Right cardiac atrium (tissue), 5 donors: Measurements from ENCODE around the gene APBB2. TPM values are rescaled to one million over a fixed set of nuclear protein-coding genes. Genes with fewer than 3 reads are reported as not detected.
A peak's percentile ranks its signal among the peaks of the same experiment; 100 is the strongest.

Experiments
- ATAC-seq, 2 donors: fragments of 200-7000 bp; cut with Tn5 transposase; one replicate each; pipeline versions ENCODE4 v1.8.0 to v1.9.1; 2020; ENCODE audit warnings: moderate library complexity in 2 of 2, mild to moderate bottlenecking in 1 of 2
- DNase-seq, 3 donors: peaks; one replicate each; pipeline ENCODE4 v3.0.0-alpha.2; 2020
- H3K27ac ChIP-seq: one replicate; pipeline ENCODE4 v1.5.1; 2013; ENCODE audit warnings: mild to moderate bottlenecking, low read length, control low read depth, moderate library complexity
- H3K27me3 ChIP-seq: one replicate; pipeline ENCODE4 v1.6.1; 2013; ENCODE audit not compliant: control insufficient read depth, insufficient read depth
- H3K4me1 ChIP-seq: one replicate; pipeline ENCODE4 v1.6.1; 2013; ENCODE audit warnings: low read length; ENCODE audit not compliant: control insufficient read depth, insufficient read depth
- H3K4me3 ChIP-seq: one replicate; pipeline ENCODE4 v1.5.1; 2013; ENCODE audit warnings: low read length, control low read depth
- H3K9me3 ChIP-seq: one replicate; pipeline ENCODE4 v1.6.1; 2013; ENCODE audit warnings: low read length; ENCODE audit not compliant: control insufficient read depth
- WGBS: extraction: QIAGEN DNeasy Blood & Tissue Kit; methylation state at CpG from one replicate; pipeline ENCODE4 v1.1.7; 2013; 5-methylcytosine and 5-hydroxymethylcytosine counted together
- intact Hi-C, 4 donors: fragments of 100-400 bp; cut with DNase I; formaldehyde crosslinking; loops; one replicate each; pipeline versions ENCODE4 v1.11.0 to v1.14.0; 2022 to 2023
- polyA plus RNA-seq: library from polyadenylated mRNA; stranded (reverse); fragments of 200-250 nt; gene quantifications from one replicate; pipeline ENCODE4 v1.2.3, GENCODE V29; 2013
- total RNA-seq, 4 donors: library from RNA; stranded (reverse); fragmentation: NEBNext Ultra II Directional; extraction: Animal tissue kit (Norgen Biotek cat#: 25700); gene quantifications; one replicate each; pipeline ENCODE4 v1.2.1, GENCODE V29; 2021
- donor health status: healthy with polysubstance abuse.
- donor health status: DM: no; HTN: yes; CAD: no.
- donor health status: DM: no; HTN: no; CAD: no.
- donor health status: DM: no; HTN: yes; CAD: no; lungs with severe emphysema.
- donor health status: DM: yes; HTN: yes; CAD: no.

APBB2 gene
- total and polyA plus RNA-seq, 5 donors = 12.7 to 46.2 (median 37.0) TPM

DNA sequence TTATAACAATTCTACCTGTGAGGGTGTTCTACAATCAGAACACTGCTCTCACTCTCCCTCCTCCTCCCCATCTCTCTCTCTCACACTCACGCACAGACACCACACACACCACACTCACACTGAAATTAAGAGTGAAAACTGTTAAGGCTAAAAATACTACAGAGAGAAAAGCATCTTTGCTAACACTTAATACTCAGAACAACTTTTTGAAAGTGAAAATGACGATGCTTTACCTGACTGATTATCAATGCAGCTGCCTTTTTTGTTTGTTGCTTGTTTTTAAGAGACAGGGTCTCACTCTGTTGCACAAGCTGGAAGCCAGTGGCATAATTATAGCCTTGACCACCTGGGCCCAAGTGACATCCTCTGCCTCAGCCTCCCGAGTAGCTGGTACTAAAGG, 222.4 kb downstream of the APBB2 start:
- ATAC-seq = no peak
- 92% methylated on average over 3 of the region's 3 CpGs for WGBS
- H3K27me3 ChIP-seq = no peaks in the 10 kb centered on the region

DNA sequence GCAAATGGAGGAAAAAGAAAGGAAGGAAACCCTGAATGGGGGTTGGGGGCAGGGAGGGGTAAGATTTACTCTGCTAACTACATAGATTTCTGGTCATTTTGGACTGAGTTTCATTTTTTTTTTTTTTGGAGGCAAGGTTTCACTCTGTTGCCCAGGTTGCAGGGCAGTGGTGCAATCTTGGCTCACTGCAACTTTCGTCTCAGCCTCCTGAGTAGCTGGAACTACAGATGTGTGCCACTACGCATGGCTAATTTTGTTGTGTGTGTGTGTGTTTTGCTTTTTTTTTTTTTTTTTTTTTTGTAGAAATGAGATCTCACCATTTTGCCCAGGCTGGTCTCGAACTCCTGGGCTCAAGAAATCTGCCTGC, 223.5 kb downstream of the APBB2 start:
- H3K9me3 ChIP-seq = no peaks in the 10 kb centered on the region
- H3K4me3 ChIP-seq = no peak overlapping the region
- no peak overlapping the region for H3K27ac ChIP-seq
- ATAC-seq = no peak
- peaks cover 2% of the 10 kb centered on the region for H3K4me1 ChIP-seq
- 84% methylated on average over 3 of the region's 3 CpGs for WGBS
- no peaks in the 10 kb centered on the region for H3K27me3 ChIP-seq
- no peak for DNase-seq
- intact Hi-C loops = no loop called here

More for the DNA sequence above, 222.4 kb downstream of the APBB2 start:
- H3K4me3 ChIP-seq = no peak overlapping the region
- peaks cover 2% of the 10 kb centered on the region for H3K4me1 ChIP-seq
- intact Hi-C loops = no loop called here
- H3K27ac ChIP-seq = no peak overlapping the region
- H3K9me3 ChIP-seq = no peaks in the 10 kb centered on the region
- no peak for DNase-seq

DNA sequence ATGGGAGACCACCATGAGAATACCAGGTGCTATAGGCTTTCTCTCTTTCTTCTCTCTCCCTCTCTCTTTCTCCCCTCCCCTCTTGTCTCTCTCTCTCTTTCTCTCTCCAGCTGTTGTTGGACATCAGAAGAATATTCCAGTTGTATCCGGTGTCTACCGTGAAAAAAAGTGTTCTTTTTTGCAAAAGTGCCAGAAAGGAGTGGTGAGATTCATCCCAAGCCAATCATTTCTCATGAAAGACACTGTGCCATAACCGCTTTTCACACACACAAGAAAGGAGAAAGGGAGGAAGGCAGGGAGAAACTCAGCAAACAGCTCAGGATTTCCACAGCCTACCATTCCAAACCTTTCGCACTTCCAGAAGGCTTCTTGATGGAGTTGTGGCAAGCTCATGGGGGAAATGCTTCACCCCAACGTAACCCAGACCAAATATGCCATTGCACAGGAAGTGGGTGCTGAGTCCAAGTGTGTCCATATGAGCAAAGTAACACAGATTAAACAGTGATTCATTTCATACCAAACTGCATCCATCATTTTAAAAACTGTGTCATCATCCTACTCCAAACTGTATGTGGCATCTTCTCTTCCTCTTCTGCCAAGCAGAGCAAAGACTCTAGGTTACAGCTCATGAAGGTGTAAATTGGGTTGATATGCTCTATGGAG, 224.0 kb downstream of the APBB2 start:
- DNase-seq (no peak), ATAC-seq (peak in 1 of 2 donors; percentile 54)
- no peak overlapping the region for H3K4me3 ChIP-seq
- no peaks in the 10 kb centered on the region for H3K27me3 ChIP-seq
- intact Hi-C loops = no loop called here
- H3K4me1 ChIP-seq = peaks cover 2% of the 10 kb centered on the region
- WGBS = 75% methylated on average over 5 of the region's 5 CpGs
- H3K9me3 ChIP-seq = no peaks in the 10 kb centered on the region
- H3K27ac ChIP-seq = no peak overlapping the region

DNA sequence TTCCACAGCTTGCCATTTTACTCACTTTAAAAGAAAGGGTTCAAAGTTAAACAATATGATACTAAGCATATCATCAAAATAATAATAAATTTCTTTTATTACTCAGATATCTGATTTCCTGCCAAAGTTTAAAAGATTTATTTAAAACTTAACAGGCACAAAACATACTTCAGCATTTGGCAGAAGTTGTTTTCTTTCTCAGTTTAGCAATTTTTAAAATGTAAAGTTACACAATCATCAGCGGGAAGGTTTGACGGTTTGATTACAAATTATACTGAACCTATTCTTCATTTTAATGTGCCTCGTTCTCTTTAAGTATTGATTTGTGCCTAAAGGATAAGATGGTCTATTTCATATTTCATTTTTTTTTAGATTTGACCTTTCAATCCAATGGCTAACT, 227.2 kb downstream of the APBB2 start:
- no peak for DNase-seq
- Histone ChIP-seq H3K27me3 (no peaks in the 10 kb centered on the region), H3K9me3 (no peaks in the 10 kb centered on the region), H3K4me3 (no peak overlapping the region), H3K4me1 (peaks cover 5% of the 10 kb centered on the region), H3K27ac (no peak overlapping the region)
- intact Hi-C loops = loop anchor here in 1 of 4 donors (10.0 kb wide), 1 partner anchor 58 kb away; no protein-coding TSS in a partner anchor
- 84% methylated on average over 3 of the region's 3 CpGs for WGBS
- ATAC-seq = no peak

DNA sequence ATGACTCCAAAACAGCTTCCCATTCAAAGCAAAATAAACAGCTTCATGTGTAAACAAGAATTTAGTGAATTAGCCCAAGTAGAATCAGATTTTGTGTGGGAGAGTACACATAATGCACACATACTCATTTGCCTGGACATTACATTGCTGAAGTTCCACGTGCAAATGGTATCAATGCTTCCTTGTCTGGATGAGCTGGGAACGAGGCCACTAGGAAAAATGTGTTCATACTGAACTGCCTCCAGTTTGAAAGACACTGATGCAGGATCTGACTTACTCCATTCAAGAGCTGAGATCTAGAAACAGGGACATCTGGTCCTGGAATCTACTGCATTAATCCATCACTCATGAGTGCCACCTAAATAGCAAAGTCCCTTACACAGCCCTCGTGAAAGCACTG, 228.0 kb downstream of the APBB2 start:
- DNase-seq (no peak), ATAC-seq (no peak)
- Histone ChIP-seq H3K4me3 (no peak overlapping the region), H3K4me1 (peaks cover 7% of the 10 kb centered on the region), H3K9me3 (no peaks in the 10 kb centered on the region), H3K27me3 (no peaks in the 10 kb centered on the region), H3K27ac (no peak overlapping the region)
- 56% methylated on average over 3 of the region's 3 CpGs for WGBS
- intact Hi-C loops = loop anchor here in 1 of 4 donors (10.0 kb wide), 1 partner anchor 58 kb away; no protein-coding TSS in a partner anchor

DNA sequence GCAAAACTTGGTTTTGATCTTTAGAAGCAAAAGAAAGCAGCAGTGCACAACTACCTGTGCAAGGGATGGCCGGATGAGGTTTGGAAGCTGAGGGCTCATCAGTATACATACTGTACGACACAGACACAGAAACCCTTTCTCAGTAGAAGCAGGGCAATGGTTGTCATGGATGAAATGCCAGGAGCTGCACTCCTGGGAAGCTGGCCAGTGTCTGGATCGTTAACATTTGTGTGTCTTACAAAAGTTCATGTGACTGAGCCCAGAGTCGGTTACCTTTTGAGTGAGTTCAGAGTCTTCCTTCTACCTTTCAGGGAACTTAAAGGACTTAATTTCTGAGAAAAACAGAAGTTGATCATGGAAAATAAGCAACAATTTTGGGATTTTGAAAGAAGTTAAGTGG, 230.3 kb downstream of the APBB2 start:
- H3K9me3 ChIP-seq = no peaks in the 10 kb centered on the region
- peaks cover 7% of the 10 kb centered on the region for H3K4me1 ChIP-seq
- intact Hi-C loops = loop anchor here in 2 of 4 donors (5.0 to 10.0 kb wide), 2 partner anchors 61 to 228 kb away; partner anchors contain the start of gene APBB2 (in 1 of the 2)
- ATAC-seq (peak in 1 of 2 donors; percentile 42), DNase-seq (no peak)
- H3K4me3 ChIP-seq = no peak overlapping the region
- 55% methylated on average over 4 of the region's 4 CpGs for WGBS
- no peak overlapping the region for H3K27ac ChIP-seq
- no peaks in the 10 kb centered on the region for H3K27me3 ChIP-seq

DNA sequence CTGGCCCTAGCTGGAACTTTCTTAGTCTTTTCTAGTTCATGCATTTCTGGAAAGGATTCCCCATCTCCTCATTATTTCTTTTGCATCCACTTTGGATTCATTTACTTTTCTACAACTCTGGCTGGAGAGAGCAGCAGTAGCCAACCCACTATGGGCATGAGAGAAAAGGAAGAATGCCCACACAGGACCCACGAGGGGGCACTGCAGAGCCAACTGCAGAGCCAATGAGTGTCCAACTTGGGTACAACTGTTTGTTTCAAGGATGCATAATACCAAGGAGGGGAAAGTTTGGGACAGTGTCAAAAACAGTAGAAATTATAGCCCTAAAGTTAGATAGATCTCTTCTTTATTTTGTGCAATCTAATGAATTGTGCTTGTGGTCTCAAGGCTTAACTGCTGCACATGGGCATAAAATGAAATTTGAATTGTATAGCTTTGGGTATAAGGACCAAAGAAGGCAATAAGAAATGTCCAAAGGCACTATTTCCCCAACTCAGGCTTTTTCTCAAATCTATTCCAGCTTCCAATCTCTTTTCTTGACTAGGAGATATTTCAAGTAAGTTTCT, 233.9 kb downstream of the APBB2 start:
- Histone ChIP-seq H3K9me3 (no peaks in the 10 kb centered on the region), H3K27ac (no peak overlapping the region), H3K4me3 (no peak overlapping the region), H3K4me1 (peaks cover 8% of the 10 kb centered on the region), H3K27me3 (no peaks in the 10 kb centered on the region)
- ATAC-seq (peak; percentile 38 to 56), DNase-seq (no peak)
- 36% methylated on average over 1 of the region's 1 CpG for WGBS
- intact Hi-C loops = loop anchor here in 2 of 4 donors (5.0 to 10.0 kb wide), 2 partner anchors 64 to 232 kb away; partner anchors contain the start of gene APBB2 (in 1 of the 2)

DNA sequence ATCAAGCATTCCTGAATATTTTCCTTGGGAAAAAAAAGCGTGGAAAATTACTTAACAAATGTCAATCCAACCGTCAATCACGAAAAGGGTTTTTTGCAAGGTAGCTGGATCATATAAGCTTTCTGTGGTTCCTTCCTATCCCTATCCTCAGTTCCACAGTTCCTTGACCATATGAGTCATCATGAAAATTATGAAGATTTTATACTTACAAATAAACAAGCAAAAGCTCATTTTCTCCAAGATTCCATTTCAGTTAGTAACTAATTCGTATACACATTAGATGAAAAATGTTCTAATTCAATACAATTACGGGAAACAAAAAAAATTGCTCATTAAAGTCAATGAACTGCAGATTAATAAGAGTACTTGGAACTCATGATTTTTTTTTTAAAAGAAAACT, 235.8 kb downstream of the APBB2 start:
- H3K4me3 ChIP-seq = no peak overlapping the region
- intact Hi-C loops = loop anchor here in 2 of 4 donors (5.0 to 10.0 kb wide), 2 partner anchors 54 to 234 kb away; partner anchors contain the start of gene APBB2 (in 2 of the 2)
- 96% methylated on average over 5 of the region's 5 CpGs for WGBS
- DNase-seq (no peak), ATAC-seq (no peak)
- H3K27ac ChIP-seq = no peak overlapping the region
- H3K27me3 ChIP-seq = no peaks in the 10 kb centered on the region
- no peaks in the 10 kb centered on the region for H3K9me3 ChIP-seq
- peaks cover 3% of the 10 kb centered on the region for H3K4me1 ChIP-seq

DNA sequence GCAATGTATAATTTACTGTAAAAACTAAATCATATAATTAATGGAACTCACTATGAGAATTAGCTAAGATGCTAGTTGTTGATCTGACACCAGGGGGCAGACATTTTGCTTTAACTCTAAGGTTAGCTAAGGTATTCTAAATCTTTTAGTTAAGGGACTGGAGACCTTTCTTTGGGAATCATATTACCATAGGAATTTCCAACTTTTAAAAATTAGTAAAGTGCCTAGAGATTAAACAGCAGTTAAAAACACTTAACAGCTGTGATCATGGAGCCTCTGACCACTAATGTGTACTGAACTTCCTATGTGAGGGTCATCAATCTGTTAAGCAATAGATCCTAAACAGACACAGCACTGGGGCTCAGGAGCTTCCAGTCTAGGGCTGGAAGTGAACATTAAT, 238.0 kb downstream of the APBB2 start:
- DNase-seq (no peak), ATAC-seq (peak; percentile 33 to 52)
- Histone ChIP-seq H3K9me3 (no peaks in the 10 kb centered on the region), H3K4me3 (no peak overlapping the region), H3K4me1 (peaks cover 1% of the 10 kb centered on the region), H3K27ac (no peak overlapping the region), H3K27me3 (no peaks in the 10 kb centered on the region)
- intact Hi-C loops = loop anchor here in 3 of 4 donors (2.0 to 10.0 kb wide), 3 partner anchors 52 to 236 kb away; partner anchors contain the start of gene APBB2 (in 2 of the 3)

DNA sequence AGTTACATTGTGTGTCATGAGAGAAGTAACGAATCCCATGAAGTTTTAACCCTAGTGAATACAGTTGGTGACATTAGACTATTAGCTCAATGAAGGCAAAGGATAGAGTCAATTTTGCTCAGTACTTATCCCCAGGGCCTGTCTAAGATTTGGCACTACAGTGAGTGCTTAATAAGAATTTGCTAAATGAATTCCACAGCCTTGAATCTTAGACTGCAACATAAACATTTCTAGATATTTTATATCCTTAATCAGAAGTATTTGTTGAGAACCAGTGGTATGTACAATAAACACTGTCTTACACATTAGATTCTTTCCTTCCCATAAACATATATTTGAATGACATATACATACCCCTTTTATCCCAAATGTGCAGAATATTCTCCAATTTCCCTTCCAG, 241.6 kb downstream of the APBB2 start:
- 91% methylated on average over 1 of the region's 1 CpG for WGBS
- Histone ChIP-seq H3K27ac (no peak overlapping the region), H3K4me1 (peaks cover 3% of the 10 kb centered on the region), H3K4me3 (no peak overlapping the region), H3K27me3 (no peaks in the 10 kb centered on the region), H3K9me3 (no peaks in the 10 kb centered on the region)
- ATAC-seq (no peak), DNase-seq (no peak)
- intact Hi-C loops = loop anchor here in 1 of 4 donors (10.0 kb wide), 1 partner anchor 48 kb away; no protein-coding TSS in a partner anchor

DNA sequence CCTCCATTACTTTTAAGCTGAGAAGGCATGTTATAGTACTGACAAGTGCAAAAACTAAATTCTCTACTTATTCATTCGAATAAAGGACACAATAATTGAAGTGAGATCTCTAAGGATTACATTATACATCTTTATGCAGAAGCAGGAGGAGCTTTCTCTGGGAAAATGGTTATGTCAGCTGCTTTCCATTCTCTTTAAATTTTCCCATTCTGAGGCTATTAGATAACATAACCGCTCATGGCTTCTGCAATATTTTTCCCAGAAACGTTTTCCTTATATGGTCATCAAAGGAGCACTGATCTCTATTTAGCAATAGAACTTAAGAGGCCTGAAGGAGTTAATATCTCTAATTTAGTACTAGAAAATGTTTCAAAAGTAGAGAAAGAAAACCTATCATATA, 243.0 kb downstream of the APBB2 start:
- intact Hi-C loops = loop anchor here in 1 of 4 donors (10.0 kb wide), 1 partner anchor 47 kb away; no protein-coding TSS in a partner anchor
- no peak for DNase-seq
- H3K4me3 ChIP-seq = no peak overlapping the region
- H3K9me3 ChIP-seq = no peaks in the 10 kb centered on the region
- H3K27me3 ChIP-seq = no peaks in the 10 kb centered on the region
- no peak for ATAC-seq
- no peak overlapping the region for H3K27ac ChIP-seq
- 69% methylated on average over 3 of the region's 3 CpGs for WGBS
- H3K4me1 ChIP-seq = peaks cover 2% of the 10 kb centered on the region
